C1 segment of cervical spinal cord (tissue), 14 donors: ENCODE results near the gene FADS1.

ENCODE experiments used
- DNase-seq, 14 donors: peaks; one replicate each; lab custom pipeline; 2025; lab: John Stamatoyannopoulos, UW

Gene FADS1

GRCh38 chr11:61762798-61763197 is 54.0 kb downstream of the FADS1 start:
- DNase-seq = no peak

GRCh38 chr11:61762223-61762615 is 54.6 kb downstream of the FADS1 start:
- DNase-seq = no peak

- no peak for DNase-seq
Measured at GRCh38 chr11:61761440-61762222, 55.2 kb downstream of the FADS1 start.

GRCh38 chr11:61760946-61761345 is 55.9 kb downstream of the FADS1 start:
- peak in 12 of 14 donors; percentile 31 to 92 (median 80) for DNase-seq

- DNase-seq = peak in 2 of 14 donors; percentile 20 to 41
Measured at GRCh38 chr11:61757213-61757862, 59.5 kb downstream of the FADS1 start.

GRCh38 chr11:61756452-61757212 is 60.2 kb downstream of the FADS1 start:
- DNase-seq = peak in 3 of 14 donors; percentile 15 to 79 (median 39)

- no peak for DNase-seq
Measured at GRCh38 chr11:61756147-61756451, 60.7 kb downstream of the FADS1 start.

GRCh38 chr11:61754534-61755482 is 62.0 kb downstream of the FADS1 start:
- DNase-seq = peak in 3 of 14 donors; percentile 15 to 53 (median 47)

- peak in 1 of 14 donors; percentile 44 for DNase-seq
Measured at GRCh38 chr11:61753672-61754071, 63.1 kb downstream of the FADS1 start.

GRCh38 chr11:61752925-61753521 is 63.8 kb downstream of the FADS1 start:
- DNase-seq = peak in 1 of 14 donors; percentile 44

- DNase-seq = peak in 10 of 14 donors; percentile 23 to 82 (median 42)
Measured at GRCh38 chr11:61752117-61752924, 64.5 kb downstream of the FADS1 start, which contains the start of gene MYRF. Gene MYRF, plus strand, starts transcription at chr11:61752636. Its CDS starts 109 bp downstream, at chr11:61752745.

GRCh38 chr11:61751384-61751783 is 65.4 kb downstream of the FADS1 start:
- no peak for DNase-seq

GRCh38 chr11:61750631-61751273 is 66.1 kb downstream of the FADS1 start:
- DNase-seq = no peak
